Suprapubic skin (tissue), 4 donors: Measurements from ENCODE around the gene VSIR.

ENCODE experiments used
- POLR2A ChIP-seq, 2 donors: fragments of 450-650 bp; IDR thresholded peaks; one replicate each; pipeline ENCODE4 v1.6.1; 2017; ENCODE audit warnings: antibody characterized with exemption in 2 of 2, mild to moderate bottlenecking in 2 of 2, moderate library complexity in 2 of 2
- POLR2AphosphoS5 ChIP-seq, 3 donors: sonication (generic); formaldehyde crosslinking; IDR thresholded peaks; one replicate each; pipeline ENCODE4 v1.6.1; 2017; ENCODE audit warnings: antibody characterized with exemption in 3 of 3
- TF ChIP-seq, protein P1 (sequence below), 2 donors: fragments of 200-600 bp in 1 of 2; fragments of 450-650 bp in 1 of 2; sonication (generic) in 1 of 2; IDR thresholded peaks; one replicate each; pipeline ENCODE4 v1.5.1; 2016 to 2019; ENCODE audit warnings: antibody characterized with exemption in 2 of 2, mild to moderate bottlenecking in 1 of 2, moderate library complexity in 1 of 2

- TF ChIP-seq, protein P1, sequence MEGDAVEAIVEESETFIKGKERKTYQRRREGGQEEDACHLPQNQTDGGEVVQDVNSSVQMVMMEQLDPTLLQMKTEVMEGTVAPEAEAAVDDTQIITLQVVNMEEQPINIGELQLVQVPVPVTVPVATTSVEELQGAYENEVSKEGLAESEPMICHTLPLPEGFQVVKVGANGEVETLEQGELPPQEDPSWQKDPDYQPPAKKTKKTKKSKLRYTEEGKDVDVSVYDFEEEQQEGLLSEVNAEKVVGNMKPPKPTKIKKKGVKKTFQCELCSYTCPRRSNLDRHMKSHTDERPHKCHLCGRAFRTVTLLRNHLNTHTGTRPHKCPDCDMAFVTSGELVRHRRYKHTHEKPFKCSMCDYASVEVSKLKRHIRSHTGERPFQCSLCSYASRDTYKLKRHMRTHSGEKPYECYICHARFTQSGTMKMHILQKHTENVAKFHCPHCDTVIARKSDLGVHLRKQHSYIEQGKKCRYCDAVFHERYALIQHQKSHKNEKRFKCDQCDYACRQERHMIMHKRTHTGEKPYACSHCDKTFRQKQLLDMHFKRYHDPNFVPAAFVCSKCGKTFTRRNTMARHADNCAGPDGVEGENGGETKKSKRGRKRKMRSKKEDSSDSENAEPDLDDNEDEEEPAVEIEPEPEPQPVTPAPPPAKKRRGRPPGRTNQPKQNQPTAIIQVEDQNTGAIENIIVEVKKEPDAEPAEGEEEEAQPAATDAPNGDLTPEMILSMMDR (IDR thresholded peaks at IDR 0.05) = no peak
- TF ChIP-seq POLR2AphosphoS5 (IDR thresholded peaks at IDR 0.05) (no peak), POLR2A (IDR thresholded peaks at IDR 0.05) (no peak)
Measured at GRCh38 chr10:71719464-71720201, 53.7 kb downstream of the VSIR start, which contains the start of gene C10orf105.
